Activated naive CD4-positive, alpha-beta T cell treated with anti-CD3 and anti-CD28 coated beads for 36 hours (primary cell): ENCODE measurements around the gene CNIH3. TPM values are rescaled to one million over a fixed set of nuclear protein-coding genes. Genes with fewer than 3 reads are reported as not detected.
A peak's percentile ranks its signal among the peaks of the same experiment; 100 is the strongest.

Experiments used
- CTCF ChIA-PET: fragments of 350-600 bp; sonication (Branson Sonifier 250); formaldehyde crosslinking; loops from one replicate; lab custom pipeline; 2021; ENCODE audit warnings: antibody characterized with exemption; lab: Charles Lee
- DNase-seq: peaks from one replicate; pipeline ENCODE4 v3.0.0-alpha.2; 2020
- H3K27ac Mint-ChIP-seq: one replicate; pipeline ENCODE4 v1.8.0; 2021; ENCODE audit warnings: mild to moderate bottlenecking, mixed read lengths
- H3K27me3 Mint-ChIP-seq: one replicate; pipeline ENCODE4 v1.8.0; 2021; ENCODE audit warnings: low read depth, mixed read lengths
- H3K36me3 Mint-ChIP-seq: one replicate; pipeline ENCODE4 v1.8.0; 2021; ENCODE audit warnings: low read depth, mixed read lengths
- H3K4me1 Mint-ChIP-seq: one replicate; pipeline ENCODE4 v1.8.0; 2021; ENCODE audit warnings: low read depth, mixed read lengths
- H3K4me3 Mint-ChIP-seq: one replicate; pipeline ENCODE4 v1.8.0; 2021; ENCODE audit warnings: mild to moderate bottlenecking, moderate library complexity, mixed read lengths
- H3K9me3 Mint-ChIP-seq: one replicate; pipeline ENCODE4 v1.8.0; 2021; ENCODE audit warnings: mixed read lengths
- intact Hi-C: fragments of 100-400 bp; cut with micrococcal nuclease; formaldehyde crosslinking; loops from one replicate; pipeline ENCODE4 v1.15.1; 2023
- total RNA-seq, 2 experiments: library from RNA; stranded (reverse); gene quantifications; one replicate each; pipeline ENCODE4 v1.2.3, GENCODE V29; 2021

CNIH3 gene
- total RNA-seq, 2 experiments from 2014 or later, result 0.59 to 2.5 TPM

DNA sequence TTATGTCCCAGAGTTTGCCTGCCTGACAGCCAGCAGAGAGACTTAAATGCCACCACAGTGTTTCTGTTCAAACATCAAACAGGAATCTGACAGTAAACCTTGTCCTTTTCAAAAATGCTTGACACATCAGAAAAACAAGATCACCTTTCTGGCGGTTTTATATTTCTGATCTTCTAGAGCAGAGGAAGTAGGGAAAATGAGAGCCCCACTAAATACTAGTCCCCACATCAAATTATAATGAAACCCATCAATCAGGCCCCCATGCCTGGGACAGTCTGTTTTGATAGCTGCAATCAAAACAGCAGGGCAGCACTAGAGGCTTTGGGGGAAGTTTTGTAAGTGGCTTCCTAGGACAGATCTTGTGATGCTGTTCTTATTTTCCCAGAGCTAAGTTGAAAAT is 129.3 kb downstream of the CNIH3 start:
- Mint-ChIP-seq H3K27me3 (peaks cover 13% of the 10 kb centered on the region), H3K9me3 (no peaks in the 10 kb centered on the region), H3K36me3 (no peaks in the 10 kb centered on the region), H3K4me1 (peaks cover 25% of the 10 kb centered on the region), H3K4me3 (no peak overlapping the region), H3K27ac (peak overlapping the region; percentile 33)
- intact Hi-C loops, result loop anchor here (1.0 to 5.0 kb wide), 2 partner anchors 10 to 123 kb away; no protein-coding TSS in a partner anchor
- no peak for DNase-seq
- CTCF ChIA-PET, result no interaction called here

DNA sequence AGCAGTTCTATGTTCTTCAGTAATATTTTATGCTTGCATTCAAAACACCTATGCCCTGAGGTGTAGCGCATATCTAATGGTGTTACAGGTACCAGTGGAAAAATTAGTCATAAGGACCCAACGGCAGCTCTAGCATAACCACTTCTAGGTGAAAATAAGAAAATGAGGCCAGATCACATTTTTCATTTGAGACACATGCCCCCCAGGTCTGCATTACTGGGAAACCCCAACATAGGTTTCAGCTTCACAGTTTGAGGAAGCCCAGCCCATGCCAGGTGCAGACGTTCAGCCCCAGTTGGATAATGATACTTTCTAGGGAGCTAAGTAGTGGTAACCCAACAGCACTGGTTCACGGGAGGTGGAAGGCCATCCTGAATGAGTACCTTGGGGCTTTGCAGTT is 129.8 kb downstream of the CNIH3 start:
- Mint-ChIP-seq H3K9me3 (no peaks in the 10 kb centered on the region), H3K36me3 (no peaks in the 10 kb centered on the region), H3K4me1 (peaks cover 25% of the 10 kb centered on the region), H3K27me3 (peaks cover 15% of the 10 kb centered on the region), H3K27ac (peak overlapping the region; percentile 50), H3K4me3 (no peak overlapping the region)
- peak; percentile 52 for DNase-seq
- CTCF ChIA-PET, result interaction anchor here (0.7 kb wide), 1 partner anchor 102 kb away, joined by 3 read pairs; no protein-coding TSS in a partner anchor
- intact Hi-C loops, result loop anchor here (1.0 to 5.0 kb wide), 2 partner anchors 11 to 124 kb away; no protein-coding TSS in a partner anchor

DNA sequence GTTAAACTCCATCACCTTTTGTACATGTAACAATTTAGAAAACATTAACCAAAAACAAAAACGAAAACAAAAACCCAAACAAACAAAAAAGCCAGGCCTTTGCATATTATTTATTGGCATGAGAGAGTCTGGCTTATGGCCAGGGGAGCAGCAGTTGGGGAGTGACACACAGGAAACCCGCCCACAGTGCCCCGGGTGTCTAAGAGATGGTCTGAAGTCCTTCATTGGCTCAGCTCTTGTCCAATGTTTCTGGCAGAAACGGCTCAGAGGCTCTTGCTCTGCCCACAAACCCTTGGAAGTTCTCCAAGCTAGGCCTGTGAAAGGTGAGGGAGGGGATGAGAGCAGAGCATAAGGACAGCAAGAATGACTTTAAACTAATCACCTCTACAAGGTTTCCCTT is 131.5 kb downstream of the CNIH3 start:
- intact Hi-C loops, result loop anchor here (5.0 kb wide), 1 partner anchor 125 kb away; no protein-coding TSS in a partner anchor
- H3K27me3 Mint-ChIP-seq, result peaks cover 15% of the 10 kb centered on the region
- peak; percentile 29 for DNase-seq
- no peaks in the 10 kb centered on the region for H3K36me3 Mint-ChIP-seq
- CTCF ChIA-PET, result no interaction called here
- peaks cover 34% of the 10 kb centered on the region for H3K4me1 Mint-ChIP-seq
- H3K9me3 Mint-ChIP-seq, result no peaks in the 10 kb centered on the region
- H3K4me3 Mint-ChIP-seq, result no peak overlapping the region
- H3K27ac Mint-ChIP-seq, result no peak overlapping the region

- H3K4me1 Mint-ChIP-seq, result peaks cover 31% of the 10 kb centered on the region
- CTCF ChIA-PET, result no interaction called here
- H3K4me3 Mint-ChIP-seq, result no peak overlapping the region
- no peak for DNase-seq
- H3K27me3 Mint-ChIP-seq, result peaks cover 9% of the 10 kb centered on the region
- H3K9me3 Mint-ChIP-seq, result no peaks in the 10 kb centered on the region
- no peaks in the 10 kb centered on the region for H3K36me3 Mint-ChIP-seq
- H3K27ac Mint-ChIP-seq, result no peak overlapping the region
- intact Hi-C loops, result loop anchor here (5.0 kb wide), 1 partner anchor 128 kb away; no protein-coding TSS in a partner anchor
These were observed 133.8 kb downstream of the CNIH3 start for GRCh38 chr1:224749916-224750315.

DNA sequence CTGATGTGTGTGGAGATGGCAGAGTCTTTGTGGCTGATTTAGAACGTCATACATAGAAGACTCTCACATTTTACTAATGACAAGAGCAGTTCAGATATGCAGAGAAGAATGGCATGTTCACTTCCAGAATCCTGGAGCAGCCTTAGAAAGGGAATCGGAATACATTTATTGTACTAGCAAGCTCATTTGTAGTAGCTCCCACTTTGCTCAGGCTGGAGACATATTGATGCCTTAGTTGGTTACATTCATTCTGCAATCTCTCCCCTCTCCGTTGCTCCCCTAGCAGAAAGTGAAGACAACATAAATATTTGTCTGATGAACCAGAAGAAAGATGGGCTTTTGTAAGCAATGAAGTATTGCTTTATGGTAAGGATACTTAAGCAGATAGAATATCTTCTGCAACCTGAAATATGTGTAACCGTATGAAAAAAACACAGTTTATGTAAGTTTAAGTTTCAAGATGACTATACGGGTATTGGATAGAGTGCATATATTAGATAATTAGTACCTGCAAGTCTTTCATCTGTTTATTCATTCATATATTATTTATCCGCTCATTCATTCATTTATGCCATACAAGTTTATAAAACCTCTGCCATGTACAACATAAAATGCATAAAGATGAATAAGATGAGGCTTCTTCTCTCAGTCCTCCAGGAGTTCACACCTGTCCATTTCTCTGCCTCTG is 135.7 kb downstream of the CNIH3 start:
- no peaks in the 10 kb centered on the region for H3K9me3 Mint-ChIP-seq
- no peaks in the 10 kb centered on the region for H3K36me3 Mint-ChIP-seq
- no peak for DNase-seq
- H3K4me1 Mint-ChIP-seq, result peaks cover 13% of the 10 kb centered on the region
- no peak overlapping the region for H3K27ac Mint-ChIP-seq
- H3K27me3 Mint-ChIP-seq, result peaks cover 9% of the 10 kb centered on the region
- H3K4me3 Mint-ChIP-seq, result no peak overlapping the region
- CTCF ChIA-PET, result no interaction called here
- intact Hi-C loops, result no loop called here

DNA sequence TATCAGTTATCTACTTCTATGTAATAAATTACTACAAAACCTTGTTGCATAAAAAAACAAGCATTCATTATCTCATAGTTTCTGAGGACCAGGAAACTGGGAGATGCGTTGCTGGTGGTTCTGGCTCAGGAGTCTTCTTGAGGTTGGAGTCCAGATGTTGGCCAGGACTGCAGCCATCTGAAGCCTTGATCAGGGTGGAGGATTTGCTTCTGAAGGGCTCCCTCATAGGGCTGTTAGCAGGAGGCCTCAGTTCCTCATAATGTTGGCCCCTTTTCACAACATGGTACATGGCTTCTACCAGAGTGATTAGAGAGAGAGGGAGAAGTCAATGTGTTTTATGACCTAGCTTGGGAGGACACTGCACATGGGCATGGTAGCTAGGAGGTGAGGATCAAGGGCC is 137.4 kb downstream of the CNIH3 start:
- Mint-ChIP-seq H3K4me1 (peaks cover 9% of the 10 kb centered on the region), H3K9me3 (peaks cover 1% of the 10 kb centered on the region), H3K36me3 (no peaks in the 10 kb centered on the region), H3K27ac (no peak overlapping the region), H3K27me3 (peaks cover 9% of the 10 kb centered on the region), H3K4me3 (no peak overlapping the region)
- no peak for DNase-seq
- CTCF ChIA-PET, result interaction anchor here (2.1 kb wide), 1 partner anchor 98 kb away, joined by 7 read pairs; no protein-coding TSS in a partner anchor
- intact Hi-C loops, result no loop called here

DNA sequence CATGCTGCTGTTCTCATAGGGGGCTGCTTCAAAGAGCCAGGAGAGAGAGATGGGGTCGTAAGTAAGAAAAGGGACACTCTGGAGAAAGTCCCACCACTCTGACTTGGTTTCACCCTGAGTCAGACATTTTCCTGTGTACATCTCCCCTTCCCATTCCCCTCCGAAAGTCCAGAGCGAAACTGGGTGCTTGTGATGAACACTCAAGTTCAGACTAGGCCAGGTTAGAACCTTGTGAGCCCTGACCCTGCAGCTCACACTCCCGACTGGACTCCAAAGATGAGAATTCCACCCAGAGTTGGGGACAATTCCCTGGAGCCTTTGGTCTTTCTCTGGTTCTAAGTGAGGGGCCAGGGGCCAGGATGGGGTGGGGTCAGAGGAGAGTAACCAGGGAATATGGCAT is 139.5 kb downstream of the CNIH3 start:
- DNase-seq, result no peak
- H3K4me3 Mint-ChIP-seq, result no peak overlapping the region
- H3K9me3 Mint-ChIP-seq, result peaks cover 9% of the 10 kb centered on the region
- no peaks in the 10 kb centered on the region for H3K36me3 Mint-ChIP-seq
- intact Hi-C loops, result no loop called here
- peaks cover 5% of the 10 kb centered on the region for H3K27me3 Mint-ChIP-seq
- CTCF ChIA-PET, result interaction anchor here (0.7 to 2.1 kb wide), 2 partner anchors 96 to 150 kb away, joined by 3 to 7 read pairs; no protein-coding TSS in a partner anchor
- no peak overlapping the region for H3K27ac Mint-ChIP-seq
- peaks cover 9% of the 10 kb centered on the region for H3K4me1 Mint-ChIP-seq

DNA sequence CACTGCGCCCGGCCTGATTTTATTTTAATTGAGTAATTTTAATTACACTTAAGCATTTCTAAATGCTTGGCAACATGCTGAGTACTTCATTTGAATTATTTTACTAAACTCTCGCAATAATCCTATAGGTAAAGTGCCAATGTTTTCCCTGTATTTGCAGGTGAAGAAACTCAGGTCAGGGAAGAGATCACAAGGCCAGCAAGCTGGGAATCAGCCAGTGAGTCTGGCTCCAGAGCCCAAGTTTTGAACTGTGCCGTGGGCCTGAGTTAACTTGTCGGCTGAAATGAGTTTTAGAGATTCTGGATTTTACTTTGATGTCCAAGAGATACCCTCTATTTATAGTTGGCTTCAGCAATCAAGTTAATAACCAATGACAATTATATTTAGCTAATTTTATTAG is 141.4 kb downstream of the CNIH3 start:
- Mint-ChIP-seq H3K4me3 (no peak overlapping the region), H3K36me3 (no peaks in the 10 kb centered on the region), H3K27me3 (peaks cover 5% of the 10 kb centered on the region), H3K27ac (no peak overlapping the region), H3K9me3 (peaks cover 9% of the 10 kb centered on the region), H3K4me1 (no peaks in the 10 kb centered on the region)
- DNase-seq, result no peak
- intact Hi-C loops, result no loop called here
- CTCF ChIA-PET, result no interaction called here

GRCh38 chr1:224759135-224759534 is 143.0 kb downstream of the CNIH3 start:
- peaks cover 9% of the 10 kb centered on the region for H3K9me3 Mint-ChIP-seq
- H3K4me1 Mint-ChIP-seq, result no peaks in the 10 kb centered on the region
- CTCF ChIA-PET, result no interaction called here
- no peaks in the 10 kb centered on the region for H3K36me3 Mint-ChIP-seq
- intact Hi-C loops, result no loop called here
- H3K27ac Mint-ChIP-seq, result no peak overlapping the region
- peaks cover 6% of the 10 kb centered on the region for H3K27me3 Mint-ChIP-seq
- H3K4me3 Mint-ChIP-seq, result no peak overlapping the region
- no peak for DNase-seq

GRCh38 chr1:224759681-224760091 is 143.6 kb downstream of the CNIH3 start:
- H3K4me3 Mint-ChIP-seq, result no peak overlapping the region

GRCh38 chr1:224760163-224760562 is 144.0 kb downstream of the CNIH3 start:
- no peak overlapping the region for H3K4me3 Mint-ChIP-seq
- CTCF ChIA-PET, result no interaction called here

More at GRCh38 chr1:224759681-224760091, 143.6 kb downstream of the CNIH3 start:
- H3K4me1 Mint-ChIP-seq, result no peaks in the 10 kb centered on the region
- peaks cover 9% of the 10 kb centered on the region for H3K9me3 Mint-ChIP-seq
- H3K36me3 Mint-ChIP-seq, result no peaks in the 10 kb centered on the region
- H3K27ac Mint-ChIP-seq, result no peak overlapping the region
- CTCF ChIA-PET, result no interaction called here
- intact Hi-C loops, result no loop called here
- DNase-seq, result no peak
- peaks cover 6% of the 10 kb centered on the region for H3K27me3 Mint-ChIP-seq

DNA sequence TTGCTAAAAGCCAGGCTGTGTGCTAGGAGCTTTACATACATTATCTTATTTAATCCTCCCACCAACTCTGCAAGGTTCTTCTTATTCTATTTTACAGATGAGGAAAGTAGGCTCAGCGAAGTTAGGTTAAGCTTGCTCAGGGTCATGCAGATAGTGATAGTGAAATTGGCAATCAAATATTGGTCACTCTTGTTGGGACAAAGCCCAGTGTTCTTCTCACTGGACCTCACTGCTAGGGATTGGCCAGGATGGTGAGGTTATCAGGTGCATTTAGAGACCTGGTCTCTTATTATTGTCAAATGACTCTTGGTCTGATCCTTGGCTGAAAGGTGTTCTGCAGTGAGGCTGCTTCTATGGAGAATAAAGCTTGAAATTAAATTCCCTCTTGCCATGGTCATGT is 145.1 kb downstream of the CNIH3 start:
- peaks cover 9% of the 10 kb centered on the region for H3K27me3 Mint-ChIP-seq
- no peak overlapping the region for H3K4me3 Mint-ChIP-seq
- intact Hi-C loops, result no loop called here
- CTCF ChIA-PET, result no interaction called here
- H3K27ac Mint-ChIP-seq, result no peak overlapping the region
- peaks cover 9% of the 10 kb centered on the region for H3K9me3 Mint-ChIP-seq
- DNase-seq, result no peak
- no peaks in the 10 kb centered on the region for H3K4me1 Mint-ChIP-seq
- no peaks in the 10 kb centered on the region for H3K36me3 Mint-ChIP-seq

More at GRCh38 chr1:224760163-224760562, 144.0 kb downstream of the CNIH3 start:
- Mint-ChIP-seq H3K4me1 (no peaks in the 10 kb centered on the region), H3K27ac (no peak overlapping the region), H3K36me3 (no peaks in the 10 kb centered on the region), H3K9me3 (peaks cover 9% of the 10 kb centered on the region), H3K27me3 (peaks cover 6% of the 10 kb centered on the region)
- no peak for DNase-seq
- intact Hi-C loops, result no loop called here

DNA sequence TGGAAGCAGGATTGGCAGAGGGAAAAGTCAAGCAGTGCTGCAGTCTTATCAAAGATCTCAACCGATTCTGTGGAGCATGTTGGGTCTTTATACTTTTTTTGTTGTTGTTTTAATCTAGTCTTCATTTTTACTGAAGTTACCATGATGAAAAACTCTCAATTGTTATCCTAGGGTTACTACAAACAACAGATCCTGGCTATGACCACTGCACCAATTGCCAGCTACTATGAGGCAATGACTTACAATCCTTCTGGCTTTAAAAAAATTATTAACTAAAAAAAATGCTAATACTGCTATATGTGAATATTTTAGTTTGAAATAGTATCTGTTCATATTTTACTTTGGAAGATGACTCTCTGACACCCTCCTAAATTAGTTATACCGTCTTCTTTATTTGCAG is 145.9 kb downstream of the CNIH3 start:
- H3K27ac Mint-ChIP-seq, result no peak overlapping the region

More for the DNA sequence above, 145.9 kb downstream of the CNIH3 start:
- DNase-seq, result no peak
- peaks cover 9% of the 10 kb centered on the region for H3K9me3 Mint-ChIP-seq
- no peak overlapping the region for H3K4me3 Mint-ChIP-seq
- H3K36me3 Mint-ChIP-seq, result no peaks in the 10 kb centered on the region
- CTCF ChIA-PET, result no interaction called here
- peaks cover 14% of the 10 kb centered on the region for H3K27me3 Mint-ChIP-seq
- H3K4me1 Mint-ChIP-seq, result no peaks in the 10 kb centered on the region
- intact Hi-C loops, result no loop called here
